Measurements from ENCODE around the gene SMTN.

GRCh38 chr22:31096657-31097279 is 15.7 kb downstream of the SMTN start:
- TF ChIP-seq CTCF (IDR thresholded peaks at IDR 0.05) (no peak), POLR2A (IDR thresholded peaks at IDR 0.05) (no peak)
